ENCODE measurements around the gene ADAMTSL5.

Gene ADAMTSL5

GRCh38 chr19:1495051-1495798 is 17.6 kb downstream of the ADAMTSL5 start:
- no peak for DNase-seq

GRCh38 chr19:1494115-1494815 is 18.6 kb downstream of the ADAMTSL5 start:
- no peak for DNase-seq

- DNase-seq: peak; percentile 43
Observed at GRCh38 chr19:1492474-1493006, 20.3 kb downstream of the ADAMTSL5 start.

DNA sequence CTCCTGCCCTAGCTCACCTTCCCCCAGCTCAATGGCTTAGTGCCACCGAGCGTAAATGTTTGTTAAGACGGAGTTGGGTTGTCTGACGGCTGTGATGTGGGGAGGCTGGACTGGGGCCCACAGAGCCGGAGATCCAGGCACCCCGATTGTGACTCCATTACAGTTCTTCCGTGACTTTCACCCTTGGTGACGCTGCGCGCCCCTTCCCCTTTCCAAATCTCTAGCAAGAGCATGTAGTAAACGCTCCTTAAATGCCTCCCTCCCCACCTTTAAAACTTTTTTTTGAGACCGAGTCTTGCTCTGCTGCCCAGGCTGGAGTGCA is 21.0 kb downstream of the ADAMTSL5 start:
- DNase-seq: no peak

DNA sequence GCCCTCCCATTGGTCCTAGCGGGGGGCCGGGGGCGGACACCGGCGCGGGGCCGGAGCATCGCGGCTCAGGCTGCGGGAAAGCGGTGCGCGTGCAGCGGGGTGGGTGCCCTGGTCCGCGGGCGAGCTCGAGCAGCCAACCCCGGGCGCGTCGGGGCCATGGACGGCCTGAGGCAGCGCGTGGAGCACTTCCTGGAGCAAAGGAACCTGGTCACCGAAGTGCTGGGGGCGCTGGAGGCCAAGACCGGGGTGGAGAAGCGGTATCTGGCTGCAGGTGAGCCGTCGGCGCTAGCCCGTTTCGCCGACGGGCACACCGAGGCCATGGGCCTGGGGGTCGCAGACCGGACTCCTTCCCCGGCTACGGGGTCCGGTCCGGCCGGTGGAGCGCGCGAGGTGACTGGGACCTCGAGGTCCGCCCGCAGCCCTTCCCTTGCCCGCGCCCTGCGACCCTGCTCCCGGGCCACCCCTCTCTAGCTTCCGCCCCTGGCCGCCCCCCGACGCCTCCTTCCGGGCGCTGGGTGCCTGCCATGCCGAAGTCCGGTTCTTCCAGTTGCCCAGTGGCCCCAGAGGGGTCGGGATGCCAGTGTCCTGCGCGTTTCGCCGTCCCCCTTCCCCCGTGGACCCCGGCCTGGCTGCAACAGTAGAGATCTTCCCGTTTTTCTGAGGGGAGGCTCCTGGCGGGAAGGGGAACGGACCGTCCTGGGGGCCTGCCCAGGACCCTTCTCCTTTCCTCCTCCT is 21.5 kb downstream of the ADAMTSL5 start, which contains the start of gene REEP6:
Gene REEP6 (plus strand): TSS at position 68 of the 735 bp plus-strand sequence. CDS start 89 bp downstream, at position 157.
- DNase-seq: no peak

DNA sequence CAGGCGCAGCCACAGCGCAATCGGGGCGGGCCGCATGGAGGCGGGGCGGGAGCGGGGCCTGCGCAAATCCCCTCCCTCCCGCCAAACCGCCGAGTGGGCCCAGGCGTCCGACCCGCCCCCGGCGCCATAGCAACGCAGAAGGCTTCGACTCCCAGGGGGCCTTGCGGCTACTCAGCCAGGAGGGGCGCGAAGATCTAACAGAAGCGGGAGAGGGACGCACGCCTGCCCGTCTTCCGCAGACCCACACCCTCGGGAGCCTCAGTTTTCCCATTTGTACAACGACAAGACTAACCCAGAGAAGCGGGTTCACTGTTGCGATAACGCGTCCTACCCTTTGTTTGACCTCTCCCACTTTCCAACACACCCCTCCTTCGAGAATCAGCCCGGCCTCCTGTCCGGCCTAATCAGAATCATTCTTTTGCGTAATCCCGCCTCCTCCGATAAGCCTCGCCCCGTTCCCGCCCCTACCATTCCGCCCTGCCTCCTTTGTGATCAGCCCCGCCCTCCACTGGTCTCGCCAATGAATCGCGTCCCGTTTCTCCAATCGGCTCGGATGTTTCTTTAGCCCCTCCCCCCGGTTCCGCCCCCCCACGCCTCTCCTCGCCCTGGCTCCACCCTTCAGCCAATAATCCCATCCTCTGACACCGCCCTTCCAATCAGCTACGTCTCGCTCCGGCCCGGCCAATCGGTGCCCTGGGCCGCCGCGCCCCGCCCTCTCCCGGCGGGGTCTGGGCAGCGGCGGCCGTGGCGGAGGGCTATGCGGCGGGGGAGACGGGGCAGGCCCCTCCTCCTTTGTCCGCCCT is 22.3 kb downstream of the ADAMTSL5 start, which contains the start of gene PCSK4:
Gene PCSK4 (minus strand): TSS at position 40 of the 803 bp plus-strand sequence. CDS start 4 bp downstream, at position 36.
- DNase-seq: peak; percentile 97

DNA sequence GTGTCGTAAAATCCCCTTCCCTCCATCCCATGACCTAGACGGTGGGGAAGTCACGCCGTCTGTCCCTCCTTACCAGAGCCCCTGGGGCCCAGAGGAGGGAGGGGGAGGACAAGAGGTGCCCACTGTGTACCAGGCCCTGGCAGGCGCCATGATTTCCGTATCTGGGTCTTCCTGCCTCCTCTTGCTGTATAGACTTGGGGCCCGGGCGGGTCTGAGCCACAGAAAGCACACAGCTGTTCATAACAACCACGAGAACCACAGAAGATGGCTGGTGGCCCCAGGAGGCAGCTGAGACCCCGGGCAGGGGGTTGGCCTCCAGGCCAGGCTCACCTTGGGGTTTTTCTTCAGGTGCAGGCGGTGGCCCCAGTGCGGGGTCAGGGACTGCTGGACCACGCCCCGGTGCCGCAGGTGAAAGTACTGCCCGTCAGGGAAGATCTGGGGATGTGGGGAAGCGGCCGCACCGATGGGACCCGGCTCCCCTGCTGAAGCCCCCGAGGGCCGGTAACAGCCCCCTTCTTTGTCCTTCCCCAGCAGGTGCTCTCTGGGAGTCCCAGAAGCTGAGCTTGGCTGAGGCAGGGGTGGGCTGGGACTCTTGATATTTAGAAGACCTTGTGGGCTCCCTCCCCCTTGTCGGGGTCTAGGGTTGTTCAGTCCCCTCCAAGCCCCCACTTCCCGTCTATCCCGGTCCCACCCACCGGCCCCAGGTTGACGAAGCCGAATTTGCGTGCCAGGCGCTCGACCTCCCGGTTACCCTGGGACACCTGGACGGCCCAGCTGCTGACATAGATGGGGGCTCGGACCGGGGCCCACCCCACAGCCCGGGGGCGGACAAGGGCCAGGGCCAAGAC is 23.1 kb downstream of the ADAMTSL5 start:
- no peak for DNase-seq

- DNase-seq: no peak
Observed at GRCh38 chr19:1488282-1488601, 24.6 kb downstream of the ADAMTSL5 start.

- DNase-seq: no peak
Observed at GRCh38 chr19:1487576-1488281, 25.1 kb downstream of the ADAMTSL5 start.

DNA sequence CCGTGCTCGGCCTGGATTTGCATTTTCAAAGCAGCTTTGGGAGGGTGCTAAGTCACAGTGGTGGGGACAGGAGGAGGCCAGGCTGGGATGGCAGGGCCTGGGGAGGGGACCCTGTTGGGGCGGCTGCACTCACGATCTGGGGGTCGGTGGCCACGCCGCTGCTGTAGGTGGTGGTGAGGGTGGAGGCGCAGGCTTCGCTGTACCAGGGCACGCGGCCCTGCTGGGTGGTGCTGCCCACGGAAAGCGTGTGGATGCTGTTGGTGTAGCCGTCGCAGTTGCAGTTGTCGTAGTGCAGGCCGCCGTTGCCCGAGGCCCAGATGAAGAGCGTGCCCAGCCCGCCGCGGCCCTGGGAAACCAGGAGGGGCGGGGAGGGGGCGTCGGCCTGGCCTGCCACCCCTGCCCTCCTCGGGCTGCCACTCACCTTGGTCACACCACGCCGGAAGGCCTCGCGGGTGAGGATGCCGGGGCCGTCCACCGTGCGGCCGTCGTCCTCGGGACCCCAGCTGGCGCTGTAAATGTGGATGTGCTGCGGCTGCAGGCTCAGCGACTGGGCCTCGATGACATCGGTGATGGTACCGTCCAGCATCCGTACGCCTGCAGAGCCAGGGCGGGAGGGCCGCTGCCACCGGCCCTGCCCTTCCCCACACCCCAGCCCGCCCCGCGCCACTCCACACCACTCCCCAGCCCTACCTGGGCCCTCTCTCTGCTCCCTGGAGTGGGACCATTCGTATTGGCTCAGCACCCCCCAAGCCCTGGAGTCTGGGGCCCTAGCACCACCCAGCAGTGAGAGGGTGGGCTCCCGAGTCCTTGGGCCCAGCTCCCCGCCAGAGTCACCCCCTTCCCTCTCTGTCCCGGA is 25.9 kb downstream of the ADAMTSL5 start:
- no peak for DNase-seq

GRCh38 chr19:1483979-1484428 is 28.8 kb downstream of the ADAMTSL5 start:
- DNase-seq: no peak

GRCh38 chr19:1483131-1483978 is 29.5 kb downstream of the ADAMTSL5 start:
- no peak for DNase-seq

- DNase-seq: no peak
Observed at GRCh38 chr19:1482361-1483130, 30.3 kb downstream of the ADAMTSL5 start.

DNA sequence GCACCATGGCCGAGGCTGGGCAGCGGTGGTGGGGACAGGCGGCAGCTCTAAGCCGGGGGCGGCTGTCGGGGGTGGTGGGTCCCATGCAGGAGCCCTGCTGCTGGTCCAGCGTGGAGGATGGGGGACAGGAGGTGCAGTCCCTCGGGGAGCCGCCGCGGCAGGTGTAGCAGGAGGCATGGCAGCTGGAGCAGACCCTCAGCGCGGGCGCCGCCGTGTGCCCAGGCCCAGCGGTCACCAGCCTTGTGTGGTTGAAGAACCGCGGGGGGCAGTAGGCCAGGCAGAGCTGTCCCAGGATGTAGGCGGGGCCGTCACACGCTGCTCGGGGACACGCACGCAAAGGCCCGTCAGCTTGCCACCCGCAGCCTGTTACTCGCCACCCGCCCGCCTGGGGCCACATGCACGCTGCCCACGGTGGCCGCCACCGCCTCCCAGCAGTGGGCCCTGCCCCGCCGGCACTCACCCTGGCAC is 30.9 kb downstream of the ADAMTSL5 start:
- peak; percentile 42 for DNase-seq

DNA sequence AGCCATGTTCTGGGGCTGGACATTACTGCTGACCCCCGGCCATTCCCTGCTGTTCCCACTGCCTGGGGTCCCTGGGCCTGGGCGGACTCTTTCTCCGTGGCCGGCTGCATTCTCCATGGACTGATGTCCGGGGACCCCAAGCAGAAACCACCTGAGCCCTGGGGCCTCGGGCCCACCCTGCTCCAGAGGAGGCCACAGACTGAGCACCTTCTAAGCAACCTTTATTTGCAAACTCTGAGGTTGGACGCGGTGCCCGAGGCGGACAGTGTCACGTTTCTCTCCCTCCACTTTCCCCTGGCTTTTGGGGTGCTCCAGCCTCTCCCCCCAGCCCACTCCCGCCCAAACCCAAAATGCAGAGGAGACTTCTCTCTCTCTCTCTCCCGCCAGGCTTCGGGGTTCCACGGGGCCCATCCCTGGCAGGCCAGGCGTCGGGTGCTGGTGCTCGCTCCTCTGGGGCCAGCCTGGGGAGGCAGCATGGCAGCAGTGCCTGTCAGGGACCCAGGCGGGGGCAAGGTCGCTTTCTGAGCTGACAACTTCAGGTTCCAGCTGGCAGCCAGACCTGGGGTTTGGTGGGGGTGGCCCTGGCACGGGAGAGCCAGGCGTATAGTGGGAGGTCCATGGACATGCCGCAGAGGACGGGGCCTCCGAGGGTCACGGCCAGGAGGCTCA is 31.5 kb downstream of the ADAMTSL5 start:
- no peak for DNase-seq

- DNase-seq: peak; percentile 96
Observed at GRCh38 chr19:1478934-1479707, 33.7 kb downstream of the ADAMTSL5 start, which contains the start of gene C19orf25. C19orf25 (minus strand) TSS chr19:1479215; CDS start chr19:1478903, 312 bp downstream.

All from DMS53 (cell line).